Measurements from ENCODE around the gene NR6A1.

- TF ChIP-seq CTCF (conservative IDR thresholded peaks at IDR 0.05; ENCODE audit: low read length) (no peak), EZH2phosphoT487 (IDR thresholded peaks at IDR 0.05; ENCODE audit: borderline replicate concordance, low read depth, low read length) (no peak)
Observed at GRCh38 chr9:124625087-124625486, 146.0 kb downstream of the NR6A1 start.
